Caki2 (cell line): ENCODE results near the gene C4orf54. TPM values are rescaled to one million over a fixed set of nuclear protein-coding genes. Genes with fewer than 3 reads are reported as not detected.

Experiments
- DNase-seq: peaks from one replicate; pipeline ENCODE4 v3.0.0-alpha.2; 2015; ENCODE audit warnings: low read depth
- in situ Hi-C: cut with HindIII; loops from 2 replicates; pipeline ENCODE4 v1.10.0; 2016; ENCODE audit warnings: low sequenced_read_pairs, low pct_unique_long_range_greater_than_20kb, mixed read lengths
- total RNA-seq: library from RNA; depleted of rRNA; stranded (reverse); fragments of >200 nt; shearing (Covaris generic); gene quantifications from 2 replicates; pipeline ENCODE4 v1.2.3, GENCODE V29; 2014; ENCODE audit warnings: low replicate concordance

The C4orf54 gene
- total RNA-seq, 1 experiment from 2014 or later: not detected

GRCh38 chr4:99654361-99654761 is 3.3 kb downstream of the C4orf54 start:
- in situ Hi-C loops: no loop called here

GRCh38 chr4:99653916-99654315 is 3.7 kb downstream of the C4orf54 start:
- in situ Hi-C loops: no loop called here
- no peak for DNase-seq

More at GRCh38 chr4:99654361-99654761, 3.3 kb downstream of the C4orf54 start:
- no peak for DNase-seq

- no peak for DNase-seq
- in situ Hi-C loops: no loop called here
Measured at GRCh38 chr4:99652596-99653436, 4.8 kb downstream of the C4orf54 start.

GRCh38 chr4:99651811-99652485 is 5.7 kb downstream of the C4orf54 start:
- in situ Hi-C loops: no loop called here
- DNase-seq: no peak

GRCh38 chr4:99651016-99651769 is 6.4 kb downstream of the C4orf54 start:
- in situ Hi-C loops: no loop called here
- no peak for DNase-seq

GRCh38 chr4:99649778-99650177 is 7.8 kb downstream of the C4orf54 start:
- in situ Hi-C loops: no loop called here
- no peak for DNase-seq

GRCh38 chr4:99649208-99649607 is 8.4 kb downstream of the C4orf54 start:
- in situ Hi-C loops: no loop called here
- DNase-seq: no peak

GRCh38 chr4:99648321-99648720 is 9.3 kb downstream of the C4orf54 start:
- no peak for DNase-seq
- in situ Hi-C loops: no loop called here

- no peak for DNase-seq
- in situ Hi-C loops: no loop called here
Measured at GRCh38 chr4:99647071-99647470, 10.6 kb downstream of the C4orf54 start.

- DNase-seq: no peak
- in situ Hi-C loops: no loop called here
Measured at GRCh38 chr4:99645638-99646037, 12.0 kb downstream of the C4orf54 start.

- in situ Hi-C loops: no loop called here
- no peak for DNase-seq
Measured at GRCh38 chr4:99645036-99645435, 12.6 kb downstream of the C4orf54 start.

GRCh38 chr4:99644453-99644852 is 13.2 kb downstream of the C4orf54 start:
- in situ Hi-C loops: no loop called here

GRCh38 chr4:99642725-99643489 is 14.7 kb downstream of the C4orf54 start:
- in situ Hi-C loops: no loop called here
- no peak for DNase-seq

More at GRCh38 chr4:99644453-99644852, 13.2 kb downstream of the C4orf54 start:
- DNase-seq: no peak

GRCh38 chr4:99640676-99641075 is 17.0 kb downstream of the C4orf54 start:
- in situ Hi-C loops: no loop called here
- DNase-seq: no peak

GRCh38 chr4:99637174-99637573 is 20.5 kb downstream of the C4orf54 start:
- in situ Hi-C loops: no loop called here
- DNase-seq: no peak

- DNase-seq: no peak
- in situ Hi-C loops: no loop called here
Measured at GRCh38 chr4:99636422-99636821, 21.2 kb downstream of the C4orf54 start.

- no peak for DNase-seq
- in situ Hi-C loops: no loop called here
Measured at GRCh38 chr4:99635601-99636000, 22.0 kb downstream of the C4orf54 start.

- in situ Hi-C loops: no loop called here
- DNase-seq: no peak
Measured at GRCh38 chr4:99634742-99635360, 22.8 kb downstream of the C4orf54 start.
